ENCODE data around the gene REPS2.

Gene REPS2

GRCh38 chrX:17030580-17031270, 84.3 kb downstream of the REPS2 start:
- CTCF ChIA-PET = interaction anchor here (1.9 kb wide), 1 partner anchor 16 kb away, joined by 5 read pairs; no protein-coding TSS in a partner anchor
- POLR2A ChIA-PET = no interaction called here
- no peak for DNase-seq (ENCODE audit: extremely low spot score)
- TF ChIP-seq ARNT (IDR thresholded peaks at IDR 0.05) = no peak
- no peak for TF ChIP-seq PKNOX1 (IDR thresholded peaks at IDR 0.05)
- TF ChIP-seq SP1 (IDR thresholded peaks at IDR 0.05) = no peak
- no peak for TF ChIP-seq LEF1 (IDR thresholded peaks at IDR 0.05; ENCODE audit: borderline replicate concordance)
- no peak for TF ChIP-seq ELF4 (IDR thresholded peaks at IDR 0.05)
- no peak for TF ChIP-seq FOXM1 (IDR thresholded peaks at IDR 0.05; ENCODE audit: borderline replicate concordance)
- TF ChIP-seq CTBP1 (IDR thresholded peaks at IDR 0.05; ENCODE audit: borderline replicate concordance) = no peak
- no peak for TF ChIP-seq SUZ12 (IDR thresholded peaks at IDR 0.05)
- TF ChIP-seq HDGF (IDR thresholded peaks at IDR 0.05; ENCODE audit: borderline replicate concordance) = no peak
- TF ChIP-seq NFRKB (IDR thresholded peaks at IDR 0.05) = no peak
- TF ChIP-seq FOXA1 (IDR thresholded peaks at IDR 0.05) = no peak
- no peak for TF ChIP-seq BHLHE40 (IDR thresholded peaks at IDR 0.05; ENCODE audit: borderline replicate concordance)
- TF ChIP-seq L3MBTL2 (conservative IDR thresholded peaks at IDR 0.05) = no peak

GRCh38 chrX:17031827-17032226, 85.4 kb downstream of the REPS2 start:
- TF ChIP-seq SUZ12 (IDR thresholded peaks at IDR 0.05) = no peak
- TF ChIP-seq FOXK2 (IDR thresholded peaks at IDR 0.05) = no peak
- no peak for TF ChIP-seq SP1 (IDR thresholded peaks at IDR 0.05)
- TF ChIP-seq ZNF384 (IDR thresholded peaks at IDR 0.05) = no peak
- no peak for TF ChIP-seq FOXA1 (IDR thresholded peaks at IDR 0.05)
- no peak for TF ChIP-seq HDGF (IDR thresholded peaks at IDR 0.05; ENCODE audit: borderline replicate concordance)
- TF ChIP-seq CTBP1 (IDR thresholded peaks at IDR 0.05; ENCODE audit: borderline replicate concordance) = no peak
- TF ChIP-seq NFRKB (IDR thresholded peaks at IDR 0.05) = no peak
- no peak for TF ChIP-seq FOXM1 (IDR thresholded peaks at IDR 0.05; ENCODE audit: borderline replicate concordance)
- no peak for TF ChIP-seq BHLHE40 (IDR thresholded peaks at IDR 0.05; ENCODE audit: borderline replicate concordance)
- TF ChIP-seq ARNT (IDR thresholded peaks at IDR 0.05) = no peak
- no peak for TF ChIP-seq LEF1 (IDR thresholded peaks at IDR 0.05; ENCODE audit: borderline replicate concordance)
- no peak for TF ChIP-seq TARDBP (IDR thresholded peaks at IDR 0.05)
- no peak for TF ChIP-seq ELF4 (IDR thresholded peaks at IDR 0.05)
- no peak for TF ChIP-seq L3MBTL2 (conservative IDR thresholded peaks at IDR 0.05)
- TF ChIP-seq PKNOX1 (IDR thresholded peaks at IDR 0.05) = no peak
- CTCF ChIA-PET = interaction anchor here (0.6 to 0.8 kb wide), 2 partner anchors 149 to 1571 kb away, joined by 3 to 4 read pairs; no protein-coding TSS in a partner anchor
- POLR2A ChIA-PET = no interaction called here
- no peak for DNase-seq (ENCODE audit: extremely low spot score)

- DNase-seq (ENCODE audit: extremely low spot score) = no peak
- no peak for TF ChIP-seq SP1 (IDR thresholded peaks at IDR 0.05)
- TF ChIP-seq BHLHE40 (IDR thresholded peaks at IDR 0.05; ENCODE audit: borderline replicate concordance) = no peak
- no peak for TF ChIP-seq NFRKB (IDR thresholded peaks at IDR 0.05)
- TF ChIP-seq LEF1 (IDR thresholded peaks at IDR 0.05; ENCODE audit: borderline replicate concordance) = no peak
- no peak for TF ChIP-seq ZNF384 (IDR thresholded peaks at IDR 0.05)
- TF ChIP-seq ARNT (IDR thresholded peaks at IDR 0.05) = no peak
- no peak for TF ChIP-seq CTBP1 (IDR thresholded peaks at IDR 0.05; ENCODE audit: borderline replicate concordance)
- TF ChIP-seq FOXM1 (IDR thresholded peaks at IDR 0.05; ENCODE audit: borderline replicate concordance) = no peak
- no peak for TF ChIP-seq ELF4 (IDR thresholded peaks at IDR 0.05)
- ChIA-PET CTCF (interaction anchor here (1.2 kb wide), 1 partner anchor 14 kb away, joined by 3 read pairs; no protein-coding TSS in a partner anchor), POLR2A (no interaction called here)
Observed at GRCh38 chrX:17032351-17032750, 85.9 kb downstream of the REPS2 start.

GRCh38 chrX:17033225-17033624, 86.8 kb downstream of the REPS2 start:
- DNase-seq (ENCODE audit: extremely low spot score) = no peak
- POLR2A ChIA-PET = no interaction called here
- CTCF ChIA-PET = interaction anchor here (1.2 kb wide), 1 partner anchor 13 kb away, joined by 3 read pairs; no protein-coding TSS in a partner anchor
- TF ChIP-seq PKNOX1 (IDR thresholded peaks at IDR 0.05) (no peak), SUZ12 (IDR thresholded peaks at IDR 0.05) (no peak), ZNF384 (IDR thresholded peaks at IDR 0.05) (no peak), FOXM1 (IDR thresholded peaks at IDR 0.05; ENCODE audit: borderline replicate concordance) (no peak), BHLHE40 (IDR thresholded peaks at IDR 0.05; ENCODE audit: borderline replicate concordance) (no peak), LEF1 (IDR thresholded peaks at IDR 0.05; ENCODE audit: borderline replicate concordance) (no peak), ARNT (IDR thresholded peaks at IDR 0.05) (no peak), FOXK2 (IDR thresholded peaks at IDR 0.05) (no peak), NFRKB (IDR thresholded peaks at IDR 0.05) (no peak), TARDBP (IDR thresholded peaks at IDR 0.05) (no peak), CTBP1 (IDR thresholded peaks at IDR 0.05; ENCODE audit: borderline replicate concordance) (no peak), HDGF (IDR thresholded peaks at IDR 0.05; ENCODE audit: borderline replicate concordance) (no peak), L3MBTL2 (conservative IDR thresholded peaks at IDR 0.05) (no peak), FOXA1 (IDR thresholded peaks at IDR 0.05) (no peak), ELF4 (IDR thresholded peaks at IDR 0.05) (no peak), SP1 (IDR thresholded peaks at IDR 0.05) (no peak)

GRCh38 chrX:17035111-17035510, 88.7 kb downstream of the REPS2 start:
- ChIA-PET CTCF (interaction anchor here (1.9 kb wide), 1 partner anchor 11 kb away, joined by 6 read pairs; no protein-coding TSS in a partner anchor), POLR2A (no interaction called here)
- no peak for DNase-seq (ENCODE audit: extremely low spot score)
- TF ChIP-seq CTBP1 (IDR thresholded peaks at IDR 0.05; ENCODE audit: borderline replicate concordance) = no peak
- no peak for TF ChIP-seq SP1 (IDR thresholded peaks at IDR 0.05)
- TF ChIP-seq ARNT (IDR thresholded peaks at IDR 0.05) = no peak
- no peak for TF ChIP-seq L3MBTL2 (conservative IDR thresholded peaks at IDR 0.05)
- no peak for TF ChIP-seq SUZ12 (IDR thresholded peaks at IDR 0.05)
- TF ChIP-seq TARDBP (IDR thresholded peaks at IDR 0.05) = no peak
- TF ChIP-seq FOXA1 (IDR thresholded peaks at IDR 0.05) = no peak
- TF ChIP-seq NFRKB (IDR thresholded peaks at IDR 0.05) = no peak
- no peak for TF ChIP-seq ZNF384 (IDR thresholded peaks at IDR 0.05)
- TF ChIP-seq BHLHE40 (IDR thresholded peaks at IDR 0.05; ENCODE audit: borderline replicate concordance) = no peak
